IMR-90 (cell line): Measurements from ENCODE around the gene USP40. TPM values are rescaled to one million over a fixed set of nuclear protein-coding genes. Genes with fewer than 3 reads are reported as not detected.

Experiments
- ATAC-seq: fragments of 200-7000 bp; cut with Tn5 transposase; 2 replicates; pipeline ENCODE4 v1.9.1; 2020; ENCODE audit warnings: low read depth, mild to moderate bottlenecking, moderate library complexity
- BruUV-seq: library from RNA; stranded (reverse); fragments of 400-500 nt; replicated peaks from 2 replicates; lab custom pipeline; 2021; lab: Mats Ljungman, UMichigan
- CTCF ChIA-PET: fragments of 300-600 bp; formaldehyde crosslinking; extraction: SDS; loops from one replicate; lab custom pipeline; 2021; ENCODE audit warnings: antibody characterized with exemption; lab: Yijun Ruan, JAX
- POLR2A ChIA-PET: fragments of 300-600 bp; sonication (Branson Sonifier 250); formaldehyde crosslinking; loops from one replicate; lab custom pipeline; 2022; ENCODE audit warnings: antibody characterized with exemption; ENCODE audit not compliant: unreplicated experiment; lab: Charles Lee
- DNase-seq: peaks from one replicate; pipeline ENCODE4 v3.0.0; 2013
- H2AFZ ChIP-seq: replicated peaks from 2 replicates; pipeline ENCODE3; 2013; ENCODE audit warnings: low read length, mild to moderate bottlenecking; ENCODE audit not compliant: poor library complexity
- H2AK5ac ChIP-seq: 2 replicates; pipeline ENCODE4 v1.6.1; 2013; ENCODE audit warnings: low read depth, low read length, inconsistent platforms
- H2AK9ac ChIP-seq: replicated peaks from 2 replicates; pipeline ENCODE3; 2013; ENCODE audit warnings: mild to moderate bottlenecking, low read depth, low read length, moderate library complexity; ENCODE audit not compliant: poor library complexity
- H2BK120ac ChIP-seq: 2 replicates; pipeline ENCODE4 v1.6.1; 2013; ENCODE audit warnings: low read depth, low read length, inconsistent platforms
- H2BK15ac ChIP-seq: 3 replicates; pipeline ENCODE4 v1.6.1; 2013; ENCODE audit warnings: low read depth, low read length, inconsistent platforms
- H2BK20ac ChIP-seq: 2 replicates; pipeline ENCODE4 v1.6.1; 2013; ENCODE audit warnings: low read depth, mild to moderate bottlenecking, inconsistent platforms, low read length, moderate library complexity
- H2BK5ac ChIP-seq: 2 replicates; pipeline ENCODE4 v1.6.1; 2013; ENCODE audit warnings: mild to moderate bottlenecking, low read depth, low read length, inconsistent platforms; ENCODE audit not compliant: poor library complexity, severe bottlenecking
- H3K14ac ChIP-seq: replicated peaks from 2 replicates; pipeline ENCODE4 v1.6.1; 2013; ENCODE audit warnings: low read depth, low read length, inconsistent platforms
- H3K18ac ChIP-seq: 2 replicates; pipeline ENCODE4 v1.6.1; 2013; ENCODE audit warnings: low read depth, low read length, control low read depth
- H3K23ac ChIP-seq: 2 replicates; pipeline ENCODE4 v1.6.1; 2013; ENCODE audit warnings: low read depth, low read length, inconsistent platforms
- H3K27ac ChIP-seq: 2 replicates; pipeline ENCODE4 v1.5.1; 2013; ENCODE audit warnings: mild to moderate bottlenecking, control low read depth, low read length; ENCODE audit not compliant: insufficient read depth
- H3K27me3 ChIP-seq: 2 replicates; pipeline ENCODE4 v1.6.1; 2013; ENCODE audit warnings: low read length; ENCODE audit not compliant: control insufficient read depth, insufficient read depth
- H3K36me3 ChIP-seq: 2 replicates; pipeline ENCODE4 v1.6.1; 2013; ENCODE audit warnings: low read length, mixed read lengths; ENCODE audit not compliant: control insufficient read depth, insufficient read depth
- H3K4ac ChIP-seq: 2 replicates; pipeline ENCODE4 v1.6.1; 2013; ENCODE audit warnings: low read depth, low read length, inconsistent platforms
- H3K4me1 ChIP-seq: 2 replicates; pipeline ENCODE4 v1.6.1; 2013; ENCODE audit warnings: low read length, mixed read lengths; ENCODE audit not compliant: control insufficient read depth, insufficient read depth
- H3K4me2 ChIP-seq: 2 replicates; pipeline ENCODE4 v1.6.1; 2013; ENCODE audit warnings: low read depth, mild to moderate bottlenecking, control low read depth, low read length, moderate library complexity
- H3K4me3 ChIP-seq: 2 replicates; pipeline ENCODE4 v1.5.1; 2013; ENCODE audit warnings: low read depth, mild to moderate bottlenecking, control low read depth, low read length, moderate library complexity; ENCODE audit not compliant: insufficient read depth
- H3K56ac ChIP-seq: 2 replicates; pipeline ENCODE4 v1.6.1; 2013; ENCODE audit warnings: low read length, inconsistent platforms; ENCODE audit not compliant: insufficient read depth; ENCODE audit errors: extremely low read depth
- H3K79me1 ChIP-seq, 2 experiments: 2 replicates each; pipeline ENCODE4 v1.6.1; 2013; ENCODE audit warnings: low read length in 2 of 2, inconsistent platforms in 1 of 2, low read depth in 1 of 2
- H3K9ac ChIP-seq: 2 replicates; pipeline ENCODE4 v1.6.1; 2013; ENCODE audit warnings: low read depth, low read length, control low read depth
- H3K9me1 ChIP-seq: 2 replicates; pipeline ENCODE4 v1.6.1; 2013; ENCODE audit warnings: low read length, inconsistent platforms; ENCODE audit not compliant: insufficient read depth
- H3K9me3 ChIP-seq: 2 replicates; pipeline ENCODE4 v1.6.1; 2013; ENCODE audit warnings: low read length; ENCODE audit not compliant: control insufficient read depth, insufficient read depth
- H4K20me1 ChIP-seq: 2 replicates; pipeline ENCODE4 v1.6.1; 2013; ENCODE audit warnings: low read length, inconsistent platforms; ENCODE audit not compliant: insufficient read depth
- H4K5ac ChIP-seq: 2 replicates; pipeline ENCODE4 v1.6.1; 2013; ENCODE audit warnings: mild to moderate bottlenecking, low read depth, low read length, control low read depth
- H4K8ac ChIP-seq, 2 experiments: 2 replicates each; pipeline ENCODE4 v1.6.1; 2013; ENCODE audit warnings: low read depth in 2 of 2, low read length in 2 of 2, control low read depth in 1 of 2, inconsistent platforms in 1 of 2
- H4K91ac ChIP-seq: 2 replicates; pipeline ENCODE4 v1.6.1; 2013; ENCODE audit warnings: low read depth, low read length, inconsistent platforms; ENCODE audit not compliant: insufficient read depth
- BHLHE40 ChIP-seq: fragments of 150-350 bp; IDR thresholded peaks from 2 replicates; pipeline ENCODE4 v1.6.1; 2016; ENCODE audit warnings: mild to moderate bottlenecking, low read depth, low read length
- CEBPB ChIP-seq: IDR thresholded peaks from 2 replicates; pipeline ENCODE4 v1.6.1; 2012; ENCODE audit warnings: low read depth, low read length, improper control_type of control experiment
- FOS ChIP-seq: fragments of 150-350 bp; IDR thresholded peaks from 2 replicates; pipeline ENCODE4 v1.6.1; 2016; ENCODE audit warnings: low read depth, low read length
- MAFK ChIP-seq: IDR thresholded peaks from 2 replicates; pipeline ENCODE4 v1.6.1; 2012; ENCODE audit warnings: low read depth, low read length, improper control_type of control experiment
- MXI1 ChIP-seq: IDR thresholded peaks from 2 replicates; pipeline ENCODE4 v1.6.1; 2012; ENCODE audit warnings: low read depth, mild to moderate bottlenecking, low read length, moderate library complexity, borderline replicate concordance
- NFE2L2 ChIP-seq: fragments of 150-350 bp; IDR thresholded peaks from 2 replicates; pipeline ENCODE4 v1.6.1; 2016; ENCODE audit warnings: low read depth, mild to moderate bottlenecking, low read length
- POLR2A ChIP-seq: IDR thresholded peaks from 2 replicates; pipeline ENCODE4 v1.6.1; 2012; ENCODE audit warnings: mild to moderate bottlenecking, low read depth, low read length
- USF2 ChIP-seq: fragments of 150-350 bp; IDR thresholded peaks from 2 replicates; pipeline ENCODE4 v1.6.1; 2017; ENCODE audit warnings: mild to moderate bottlenecking, antibody characterized with exemption, low read length, low read depth
- WGBS, 2 experiments: methylation state at CpG; one replicate each; pipeline versions ENCODE4 v1.1.5 to v1.1.7; 2013; ENCODE audit warnings: missing lambda C conversion rate in 2 of 2; ENCODE audit not compliant: insufficient read length in 1 of 2; ENCODE audit errors: extremely low coverage in 2 of 2; 5-methylcytosine and 5-hydroxymethylcytosine counted together
- dilution Hi-C: fragments of 300-500 bp; cut with HindIII; formaldehyde crosslinking; loops from one replicate; pipeline ENCODE4 v1.14.3; 2018; ENCODE audit warnings: low sequenced_read_pairs; ENCODE audit not compliant: unreplicated experiment
- in situ Hi-C: fragments of 300-500 bp; cut with MboI; formaldehyde crosslinking; loops from 3 replicates; pipeline ENCODE4 v1.14.3; 2019; ENCODE audit warnings: low sequenced_read_pairs, inconsistent platforms, mixed read lengths
- intact Hi-C: fragments of 100-400 bp; cut with micrococcal nuclease; formaldehyde crosslinking; loops from 2 replicates; pipeline ENCODE4 v1.10.0; 2022
- polyA plus RNA-seq, 3 experiments: library from polyadenylated mRNA; depleted of rRNA; stranded (reverse); fragments of >200 nt; gene quantifications; 2 replicates each; pipeline ENCODE4 v1.2.3, GENCODE V29; 2012; ENCODE audit warnings: low replicate concordance in 1 of 3
- total RNA-seq: library from RNA; depleted of rRNA; stranded (reverse); fragments of >200 nt; gene quantifications from 2 replicates; pipeline ENCODE4 v1.2.3, GENCODE V29; 2012

USP40 gene
- total and polyA plus RNA-seq, 2 of the 4 experiments (the other 2 are of a cell fraction): 30.1 to 30.8 TPM

- Histone ChIP-seq H3K9ac (no peak overlapping the region), H2BK20ac (no peak overlapping the region), H3K27ac (no peak overlapping the region), H4K5ac (no peak overlapping the region), H2AK9ac (no peak overlapping the region), H3K23ac (no peak overlapping the region), H2BK120ac (no peak overlapping the region), H3K9me1 (no peaks in the 10 kb centered on the region), H2AK5ac (no peak overlapping the region), H3K9me3 (no peaks in the 10 kb centered on the region), H2BK15ac (no peak overlapping the region), H3K4ac (no peak overlapping the region), H3K27me3 (peaks cover 3% of the 10 kb centered on the region; the same call in 1 of the 2 replicates), H3K18ac (no peak overlapping the region), H2BK5ac (no peak overlapping the region), H3K56ac (no peak overlapping the region), H4K91ac (no peak overlapping the region), H3K4me3 (no peak overlapping the region), H3K36me3 (no peaks in the 10 kb centered on the region), H3K14ac (no peak overlapping the region), H3K4me2 (no peak overlapping the region), H4K8ac (no peak overlapping the region), H3K4me1 (no peaks in the 10 kb centered on the region), H4K20me1 (no peaks in the 10 kb centered on the region), H2AFZ (no peak overlapping the region), H3K79me1 (peaks cover 0 to 6% of the 10 kb centered on the region in 2 experiments; a peak in 2 of 4 replicates)
- no TSS peak for BruUV-seq
- DNase-seq (no peak), ATAC-seq (no peak)
- WGBS, 2 experiments: no CpG with 5 or more reads among the region's 1 CpG
- CTCF ChIA-PET: no interaction called here
- POLR2A ChIA-PET: no interaction called here
- in situ Hi-C loops (no loop called here), intact Hi-C loops (no loop called here), dilution Hi-C loops (no loop called here)
- TF ChIP-seq POLR2A (no peak), MAFK (no peak), FOS (no peak), CEBPB (no peak), USF2 (no peak), MXI1 (no peak), BHLHE40 (no peak), NFE2L2 (no peak)
These were observed 4.4 kb upstream of the USP40 start for GRCh38 chr2:233571001-233571400.
